Fibroblast of villous mesenchyme (primary cell): Measurements from ENCODE around the gene CDH13. TPM values are rescaled to one million over a fixed set of nuclear protein-coding genes. Genes with fewer than 3 reads are reported as not detected.

Source experiments
- DNase-seq: peaks from one replicate; pipeline ENCODE4 v3.0.0-alpha.2; 2010; ENCODE audit warnings: low read depth
- H3K4me3 ChIP-seq: 2 replicates; pipeline ENCODE4 v1.5.1; 2011; ENCODE audit warnings: low read depth, mild to moderate bottlenecking, low read length
- CTCF ChIP-seq: IDR thresholded peaks from 2 replicates; pipeline ENCODE4 v1.5.1; 2012; ENCODE audit warnings: low read depth, mild to moderate bottlenecking, low read length; ENCODE audit not compliant: insufficient read depth
- total RNA-seq: library from RNA; depleted of rRNA; stranded (reverse); fragments of >200 nt; gene quantifications from 2 replicates; pipeline ENCODE4 v1.2.3, GENCODE V29; 2012

CDH13 gene
- total RNA-seq, 1 donor: 47.5 TPM

- no peak overlapping the region for H3K4me3 ChIP-seq
- no peak for DNase-seq
- no peak for TF ChIP-seq CTCF
Observed at GRCh38 chr16:83830091-83830768, 1203.5 kb downstream of the CDH13 start.

- no peak for DNase-seq
- H3K4me3 ChIP-seq: no peak overlapping the region
- TF ChIP-seq CTCF: no peak
Observed at GRCh38 chr16:83830769-83831455, 1204.1 kb downstream of the CDH13 start.

- DNase-seq: no peak
- H3K4me3 ChIP-seq: no peak overlapping the region
- TF ChIP-seq CTCF: no peak
Observed at GRCh38 chr16:83831456-83831987, 1204.8 kb downstream of the CDH13 start.

GRCh38 chr16:83833921-83834320 is 1207.2 kb downstream of the CDH13 start:
- no peak for DNase-seq
- TF ChIP-seq CTCF: no peak
- H3K4me3 ChIP-seq: no peak overlapping the region

GRCh38 chr16:83835586-83836566 is 1209.1 kb downstream of the CDH13 start:
- H3K4me3 ChIP-seq: no peak overlapping the region
- peak; percentile 83 for DNase-seq
- TF ChIP-seq CTCF: no peak

- no peak overlapping the region for H3K4me3 ChIP-seq
- TF ChIP-seq CTCF: no peak
- DNase-seq: no peak
Observed at GRCh38 chr16:83837566-83837965, 1210.8 kb downstream of the CDH13 start.
